Activated CD8-positive, alpha-beta memory T cell treated with anti-CD3 and anti-CD28 coated beads for 4 hours (primary cell): Measurements from ENCODE around the gene MARCHF3.
"Not testable (repeated sequence)": the region's sequence is repeated elsewhere in the genome, so short reads cannot be mapped to it uniquely, and the experiment has no call there.

ENCODE experiments used
- DNase-seq, 2 donors: peaks; one replicate each; pipeline ENCODE4 v3.0.0-alpha.2; 2020; ENCODE audit warnings: low read depth in 2 of 2

Gene MARCHF3

DNA sequence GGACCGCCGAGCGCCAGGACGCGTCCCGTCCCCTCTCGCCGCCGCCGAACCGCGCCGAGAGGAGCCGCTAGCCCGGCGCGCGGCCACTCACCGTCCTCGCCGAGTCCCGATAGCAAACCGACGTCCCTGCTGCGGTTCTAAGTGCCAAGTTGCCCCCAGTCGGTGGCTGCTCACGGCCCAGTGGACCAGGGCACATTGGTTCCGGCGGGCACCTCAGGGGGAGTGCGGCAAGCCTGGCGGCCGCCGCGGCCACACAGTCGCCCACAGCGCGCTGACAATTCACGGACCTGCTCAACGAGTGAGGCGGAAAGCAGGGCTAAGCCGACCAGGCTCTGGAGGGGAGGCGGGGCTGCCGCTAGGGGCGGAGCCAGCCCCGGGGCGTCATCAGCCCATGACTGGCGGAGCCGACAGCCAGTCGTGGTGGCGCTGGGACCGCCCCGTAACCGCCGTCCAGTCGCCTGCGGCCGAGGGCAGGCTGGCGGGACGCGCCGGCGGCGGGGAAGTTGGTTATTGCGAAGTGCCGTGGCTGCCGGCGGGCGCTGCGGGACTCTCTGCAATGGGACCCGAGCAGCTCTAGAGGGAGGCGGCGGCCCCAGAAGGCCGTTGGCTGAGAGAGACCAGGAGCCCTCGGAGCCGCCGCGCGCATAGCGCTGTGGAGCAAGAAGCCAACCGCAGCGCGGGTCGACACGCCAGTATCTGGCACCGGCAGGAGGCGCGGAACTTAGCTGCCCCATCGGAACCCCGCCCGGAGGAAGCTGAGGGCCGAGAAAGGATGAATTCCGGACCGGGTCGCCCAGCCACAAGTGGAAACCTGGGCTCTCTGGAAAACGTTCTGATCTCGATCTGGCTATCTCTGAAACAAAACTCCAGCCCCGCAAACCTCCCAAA is at the start of gene MARCHF3:
MARCHF3 (minus strand) TSS at position 300 of the 888 bp plus-strand sequence. CDS start 112,387 bp downstream, outside the sequence.
- peak; percentile 83 to 85 for DNase-seq

DNA sequence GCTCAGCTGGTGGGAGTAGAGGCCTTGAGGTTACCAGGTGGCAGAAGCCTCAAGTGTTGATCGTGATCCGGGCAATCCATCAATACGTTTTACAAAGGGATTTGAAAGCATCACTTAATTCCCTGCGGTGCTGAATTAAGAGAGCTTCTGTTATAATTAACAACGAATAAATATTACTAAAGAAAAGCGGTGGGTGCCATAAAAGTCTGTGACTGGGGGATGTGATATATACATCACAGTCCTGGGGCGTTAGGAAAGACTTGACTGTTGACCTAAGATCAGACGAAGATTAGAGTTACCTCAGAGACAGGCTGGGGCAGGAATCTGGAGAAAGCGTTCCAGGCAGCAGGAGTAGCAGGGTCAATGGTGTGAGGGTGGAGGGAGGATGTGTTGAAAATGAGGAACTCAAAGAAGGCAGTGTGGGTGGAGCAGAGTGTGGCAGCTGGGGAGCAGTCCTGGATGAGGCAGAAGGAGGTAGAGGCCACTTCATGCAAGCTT is 49.7 kb upstream of the MARCHF3 start:
- DNase-seq = no peak

DNA sequence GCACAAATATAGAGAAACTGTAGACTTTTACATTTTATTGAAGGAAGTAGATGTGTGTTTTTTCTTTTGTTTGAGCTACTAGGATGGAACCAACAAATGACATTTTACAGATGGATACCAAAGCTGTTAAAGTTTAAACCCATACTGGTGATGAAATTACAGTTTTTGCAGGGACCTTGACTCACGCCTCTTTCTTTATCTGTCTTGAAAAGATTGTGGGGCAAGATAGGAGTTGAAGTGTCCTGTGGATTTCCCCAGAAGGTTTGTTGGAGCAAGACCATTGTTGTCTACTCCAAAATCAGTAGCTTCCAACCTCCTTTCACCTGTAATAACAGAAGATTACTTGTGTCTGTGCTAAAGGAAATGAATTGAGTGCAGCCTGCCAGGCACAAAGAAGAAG is 47.0 kb upstream of the MARCHF3 start:
- DNase-seq = no peak

- DNase-seq = no peak
Measured at GRCh38 chr5:127076315-127077129, 46.2 kb upstream of the MARCHF3 start.

DNA sequence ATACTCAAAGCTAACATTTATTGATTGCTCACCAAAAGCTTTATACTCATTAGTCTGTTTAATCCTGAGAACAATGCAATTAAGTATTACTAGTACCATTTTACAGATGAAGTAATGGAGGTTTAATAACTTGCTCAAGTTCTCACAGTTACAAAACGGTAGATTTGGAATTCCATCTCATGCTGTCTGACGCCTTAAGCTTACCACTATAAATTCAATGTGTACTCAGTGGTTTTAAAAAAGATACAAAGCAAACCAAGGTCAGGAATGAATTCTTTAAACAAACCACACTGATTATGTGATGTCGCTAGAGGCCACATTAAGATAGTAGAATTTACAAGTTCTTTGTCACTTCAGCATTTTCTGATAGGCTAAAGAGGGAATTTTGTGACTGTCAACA is 44.1 kb upstream of the MARCHF3 start:
- no peak for DNase-seq

GRCh38 chr5:127072861-127073846 is 42.8 kb upstream of the MARCHF3 start, which contains the start of gene C5orf63:
C5orf63 (minus strand) TSS chr5:127073502; CDS start chr5:127058995, 14,507 bp downstream.
- peak; percentile 25 to 30 for DNase-seq

GRCh38 chr5:127070243-127070642 is 39.9 kb upstream of the MARCHF3 start:
- no peak for DNase-seq

DNA sequence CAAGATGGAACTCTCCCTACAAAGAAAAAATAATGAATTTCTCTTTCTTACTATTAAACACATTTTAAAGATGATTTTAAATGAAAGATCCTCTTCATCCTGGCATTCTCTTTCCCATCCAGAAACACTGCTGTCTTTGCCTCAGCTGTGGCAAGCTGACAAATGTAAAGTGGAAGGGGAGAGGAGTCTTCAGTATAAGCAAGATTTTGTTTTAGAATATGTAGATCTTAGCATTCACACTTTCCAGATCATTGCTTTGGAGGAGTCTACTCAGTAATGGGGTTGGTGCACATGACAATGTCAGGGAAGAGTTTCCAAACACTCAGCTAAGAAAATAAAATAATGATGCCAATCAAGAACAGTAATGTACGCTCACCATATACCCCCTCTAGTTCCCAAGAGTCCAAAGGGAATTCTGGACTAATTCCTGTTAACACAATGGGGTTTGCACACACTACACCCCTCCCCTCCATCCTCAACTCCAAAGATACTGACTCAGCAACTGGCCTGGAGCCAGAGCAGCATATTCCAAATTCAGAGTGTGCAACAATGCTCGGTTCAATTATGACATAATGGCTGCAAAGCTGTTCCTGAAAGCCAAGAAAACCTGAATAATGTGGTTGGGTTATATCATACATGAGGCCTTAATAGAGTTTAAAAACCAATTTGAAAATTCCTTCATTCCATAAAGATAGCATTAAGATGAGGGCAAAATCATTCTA is 38.3 kb upstream of the MARCHF3 start:
- DNase-seq = no peak

DNA sequence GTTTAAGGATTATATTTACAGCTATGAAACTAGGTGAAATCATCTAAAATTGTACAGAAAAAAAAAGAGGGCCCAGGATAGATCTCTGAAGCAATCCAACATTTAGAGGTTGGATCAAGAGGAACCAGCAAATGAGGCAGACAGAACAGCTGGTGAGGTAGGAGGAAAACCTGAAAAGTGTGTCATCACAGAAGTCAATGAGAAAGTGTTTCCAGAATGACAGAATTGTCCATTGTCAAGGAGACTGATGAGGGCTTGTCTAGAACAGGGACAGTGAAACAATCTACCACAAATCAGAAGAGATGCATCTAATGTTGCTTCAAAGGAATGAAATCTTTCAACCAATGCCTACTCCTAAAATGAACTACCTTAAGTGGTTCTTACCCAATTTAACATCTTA is 36.4 kb upstream of the MARCHF3 start:
- no peak for DNase-seq

GRCh38 chr5:127064253-127064840 is 34.0 kb upstream of the MARCHF3 start:
- DNase-seq = no peak

DNA sequence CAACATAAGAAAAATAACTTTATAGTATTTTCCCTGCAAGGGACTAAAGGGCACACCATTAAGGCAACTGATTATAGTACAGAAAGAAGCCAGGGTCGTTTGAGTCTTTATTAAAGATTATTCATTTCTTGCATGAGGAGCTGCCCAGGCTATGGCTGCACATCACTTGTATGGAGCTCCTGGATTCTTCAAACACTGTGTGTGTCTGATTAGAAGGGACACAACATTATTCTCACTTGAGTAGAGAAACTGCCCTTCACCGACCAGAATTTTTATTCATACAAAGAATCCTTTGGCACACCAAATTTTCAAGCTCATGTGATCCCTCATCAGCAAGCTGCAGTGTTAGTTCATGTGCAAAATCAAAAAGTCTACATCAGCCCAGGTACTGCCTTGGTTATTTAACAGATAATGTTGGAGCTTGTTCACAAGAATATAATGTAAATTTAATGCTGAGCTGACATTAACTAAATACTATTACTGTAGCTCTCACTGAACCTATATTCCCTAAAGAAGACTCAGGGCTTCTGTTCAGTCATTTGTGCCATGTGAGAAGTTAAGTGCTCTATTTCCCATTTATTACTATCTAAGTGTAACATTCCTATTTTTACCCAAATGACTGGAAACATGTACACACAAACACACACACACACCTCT is 33.0 kb upstream of the MARCHF3 start:
- DNase-seq = no peak

DNA sequence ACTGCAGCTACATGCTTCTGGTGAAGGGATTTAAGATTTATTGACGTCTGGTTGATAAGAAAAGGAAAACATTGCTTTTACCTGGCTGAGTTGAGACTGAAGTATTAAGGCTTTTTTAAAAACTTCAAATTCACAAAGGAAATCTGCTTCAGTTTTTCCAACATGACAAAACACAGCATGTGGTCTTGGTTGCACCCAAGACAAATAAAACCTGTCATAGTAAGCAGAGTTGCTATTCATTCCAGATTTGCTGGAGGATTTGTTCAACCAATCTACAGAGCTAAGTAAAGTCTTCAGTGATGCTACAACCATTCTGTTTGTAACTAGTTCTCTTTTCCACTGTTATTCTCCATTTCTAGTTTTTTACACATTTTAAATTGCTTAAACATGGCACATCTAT is 31.6 kb upstream of the MARCHF3 start:
- DNase-seq = no peak

DNA sequence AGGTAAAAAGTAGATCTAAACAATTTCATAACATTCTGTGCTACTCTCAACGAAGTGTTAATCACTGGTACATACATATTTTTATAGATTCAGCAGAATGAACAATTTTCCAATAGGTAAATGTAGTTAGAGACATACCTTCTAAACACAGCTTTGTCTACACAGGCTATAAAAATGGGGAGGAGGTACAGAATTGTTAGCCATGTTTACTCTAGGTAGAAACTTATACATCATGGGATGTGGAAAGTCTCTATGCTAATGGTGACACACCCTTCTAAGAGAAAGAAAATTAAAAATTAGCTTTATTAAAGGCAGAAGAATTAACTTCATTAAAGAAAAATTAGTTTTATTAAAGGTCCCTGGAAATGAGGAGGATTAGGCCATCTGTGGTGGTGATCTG is 31.2 kb upstream of the MARCHF3 start:
- no peak for DNase-seq

DNA sequence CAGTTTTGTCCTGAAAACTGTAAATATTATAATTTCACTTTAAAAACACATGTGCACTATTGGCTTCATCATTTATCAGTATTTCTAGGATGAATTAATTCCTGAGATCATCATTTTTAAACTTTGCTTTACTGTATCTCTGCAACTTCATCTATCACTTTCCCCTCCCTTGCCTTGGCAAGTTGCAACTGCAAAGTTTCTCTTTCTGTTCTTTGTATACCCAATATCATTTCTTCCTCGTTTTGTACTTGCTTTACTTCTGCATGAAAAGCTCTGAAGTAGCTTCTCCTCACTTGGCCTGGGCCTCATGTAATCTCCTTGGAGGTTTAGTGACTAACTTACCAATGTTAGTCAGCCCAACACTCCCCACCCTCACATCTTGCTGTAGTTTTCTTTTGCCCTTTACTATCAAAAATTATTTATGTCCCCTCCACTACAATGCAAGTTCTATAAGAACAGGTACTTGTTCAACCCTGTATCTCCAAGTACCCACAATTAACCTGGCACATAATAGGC is 30.2 kb upstream of the MARCHF3 start:
- no peak for DNase-seq

- DNase-seq = no peak
Measured at GRCh38 chr5:127056896-127057295, 26.5 kb upstream of the MARCHF3 start.

DNA sequence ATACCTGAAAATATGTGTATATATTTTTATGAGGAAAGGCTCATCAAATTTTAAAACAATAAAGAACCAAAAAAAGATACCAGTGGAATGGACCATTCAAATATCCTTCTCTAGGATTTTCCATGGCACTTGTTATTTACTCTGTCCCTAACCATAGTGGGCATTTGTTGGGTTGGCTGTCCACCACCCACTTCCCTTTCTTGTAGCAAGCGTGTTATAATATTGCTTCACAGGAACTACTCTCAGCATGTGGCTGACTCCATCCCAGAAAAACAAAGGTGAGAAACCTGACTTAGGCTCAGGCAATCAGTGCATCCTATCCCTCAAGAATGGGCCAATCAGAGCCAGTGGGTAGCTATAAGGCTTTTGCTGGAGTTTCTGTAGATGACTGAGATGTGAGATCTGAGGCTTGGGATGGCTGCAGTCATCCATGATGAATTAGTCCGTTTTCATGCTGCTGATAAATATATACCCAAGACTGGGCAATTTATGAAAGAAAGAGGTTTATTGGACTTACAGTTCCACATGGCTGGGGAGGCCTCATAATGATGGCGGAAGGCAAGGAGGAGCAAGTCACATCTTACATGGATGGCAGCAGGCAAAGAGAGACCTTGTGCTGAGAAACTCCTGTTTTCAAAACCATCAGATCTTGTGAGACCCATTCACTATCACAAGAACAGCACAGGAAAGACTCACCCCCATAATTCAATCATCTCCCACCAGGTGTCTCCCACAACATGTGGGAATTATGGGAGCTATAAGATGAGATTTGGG is 25.7 kb upstream of the MARCHF3 start:
- no peak for DNase-seq

GRCh38 chr5:127053551-127053950 is 23.2 kb upstream of the MARCHF3 start:
- DNase-seq = not testable (repeated sequence)

DNA sequence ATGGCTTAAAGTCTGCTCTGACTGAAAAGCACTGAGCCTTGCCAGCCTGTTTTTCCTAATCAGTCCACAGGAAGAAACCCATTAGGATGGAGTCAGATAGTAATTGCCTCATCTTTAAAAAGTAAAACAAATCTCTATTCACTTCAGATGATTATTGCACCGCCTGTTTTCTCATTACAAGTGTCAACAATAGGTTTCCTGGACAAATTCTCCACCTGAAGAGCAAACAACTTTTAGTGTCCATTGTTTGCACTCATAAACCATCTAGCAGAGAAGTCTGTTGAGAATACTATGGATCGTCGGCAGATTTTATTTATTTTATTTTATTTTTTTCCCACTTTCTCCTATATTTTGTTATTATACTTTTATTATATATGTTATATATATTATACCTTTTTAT is 22.7 kb upstream of the MARCHF3 start:
- no peak for DNase-seq

DNA sequence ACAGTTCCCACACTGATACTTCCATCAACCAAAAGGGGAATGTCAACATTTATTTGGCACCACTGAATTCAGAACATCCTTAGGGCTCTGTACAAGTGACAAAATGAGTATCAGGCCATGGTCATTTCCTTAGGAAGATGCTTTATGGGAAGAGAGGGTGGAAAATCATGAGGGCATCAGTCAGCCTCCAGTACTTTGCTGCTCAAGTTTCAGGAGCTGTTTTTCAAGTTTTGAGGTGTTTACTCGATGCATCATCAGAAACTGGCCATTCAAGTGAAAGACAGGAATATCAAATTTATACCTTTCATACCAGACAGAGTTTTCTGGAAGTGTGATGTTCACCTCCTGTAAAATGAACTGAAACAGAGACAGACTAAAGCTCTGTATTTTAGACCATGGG is 21.2 kb upstream of the MARCHF3 start:
- DNase-seq = no peak
